Keratinocyte (primary cell): Measurements from ENCODE around the gene OR6C2. TPM values are rescaled to one million over a fixed set of nuclear protein-coding genes. Genes with fewer than 3 reads are reported as not detected.

Experiments used
- DNase-seq: peaks from one replicate; pipeline ENCODE4 v3.0.0-alpha.2; 2011; ENCODE audit warnings: low read depth, missing footprints, low spot score
- FAIRE-seq: peaks from 2 replicates; lab custom pipeline; 2011; peaks lifted over from hg19 to GRCh38; lab: Jason Lieb, UNC
- H2AFZ ChIP-seq: 2 replicates; pipeline ENCODE4 v1.6.0; 2012; ENCODE audit warnings: low read length, control low read depth, inconsistent platforms; ENCODE audit not compliant: control insufficient read depth
- H3K27ac ChIP-seq: 2 replicates; pipeline ENCODE4 v1.5.1; 2011; ENCODE audit warnings: low read length; ENCODE audit not compliant: control insufficient read depth, insufficient read depth
- H3K27me3 ChIP-seq: 3 replicates; pipeline ENCODE4 v1.6.0; 2011; ENCODE audit warnings: low read length; ENCODE audit not compliant: control insufficient read depth, insufficient read depth; ENCODE audit errors: extremely low read depth
- H3K36me3 ChIP-seq, 2 experiments: 2 replicates in 1 of 2; 3 replicates in 1 of 2; pipeline ENCODE4 v1.5.1; 2011; ENCODE audit warnings: low read length in 2 of 2, mild to moderate bottlenecking in 1 of 2; ENCODE audit not compliant: control insufficient read depth in 2 of 2, insufficient read depth in 2 of 2; ENCODE audit errors: extremely low read depth in 1 of 2
- H3K4me1 ChIP-seq: 3 replicates; pipeline ENCODE4 v1.5.1; 2011; ENCODE audit warnings: low read length; ENCODE audit not compliant: control insufficient read depth, insufficient read depth; ENCODE audit errors: extremely low read depth
- H3K4me2 ChIP-seq: 3 replicates; pipeline ENCODE4 v1.6.0; 2011; ENCODE audit warnings: low read depth, low read length; ENCODE audit not compliant: control insufficient read depth, insufficient read depth; ENCODE audit errors: extremely low read depth
- H3K4me3 ChIP-seq, 3 experiments: fragments of 200-600 bp in 1 of 3; sonication (generic) in 1 of 3; 2 replicates in 2 of 3; 3 replicates in 1 of 3; pipeline ENCODE4 v1.5.1; 2011 to 2016; ENCODE audit warnings: low read length in 3 of 3, mild to moderate bottlenecking in 3 of 3, control low read depth in 2 of 3, inconsistent platforms in 1 of 3, low read depth in 1 of 3, mixed read lengths in 1 of 3, mixed run types in 1 of 3, moderate library complexity in 1 of 3; ENCODE audit not compliant: control insufficient read depth in 2 of 3, insufficient read depth in 2 of 3; ENCODE audit errors: extremely low read depth in 1 of 3
- H3K79me2 ChIP-seq: 2 replicates; pipeline ENCODE4 v1.6.0; 2012; ENCODE audit warnings: low read length; ENCODE audit not compliant: control insufficient read depth, insufficient read depth
- H3K9ac ChIP-seq: 3 replicates; pipeline ENCODE4 v1.6.0; 2011; ENCODE audit warnings: low read length; ENCODE audit not compliant: control insufficient read depth, insufficient read depth; ENCODE audit errors: extremely low read depth
- H3K9me1 ChIP-seq: 3 replicates; pipeline ENCODE4 v1.6.0; 2011; ENCODE audit warnings: low read length; ENCODE audit not compliant: control insufficient read depth, insufficient read depth; ENCODE audit errors: extremely low read depth
- H3K9me3 ChIP-seq: 2 replicates; pipeline ENCODE4 v1.5.1; 2012; ENCODE audit warnings: low read depth, low read length; ENCODE audit not compliant: control insufficient read depth
- H4K20me1 ChIP-seq: 3 replicates; pipeline ENCODE4 v1.6.0; 2011; ENCODE audit warnings: low read length; ENCODE audit not compliant: control insufficient read depth, insufficient read depth; ENCODE audit errors: extremely low read depth
- CTCF ChIP-seq, 3 experiments: IDR thresholded peaks in 1 of 3; conservative IDR thresholded peaks in 1 of 3; optimal IDR thresholded peaks in 1 of 3; 2 replicates in 2 of 3; 3 replicates in 1 of 3; pipeline versions ENCODE3 to v1.5.1; 2011; ENCODE audit warnings: low read length in 3 of 3, mild to moderate bottlenecking in 3 of 3, moderate library complexity in 2 of 3, control low read depth in 1 of 3, inconsistent platforms in 1 of 3; ENCODE audit not compliant: insufficient read depth in 2 of 3; ENCODE audit errors: extremely low read depth in 1 of 3
- EZH2 ChIP-seq: IDR thresholded peaks from one replicate; pipeline ENCODE4 v1.6.1; 2012; ENCODE audit warnings: inconsistent platforms, mild to moderate bottlenecking, low read length, moderate library complexity
- dilution Hi-C: fragments of 300-500 bp; cut with MboI; formaldehyde crosslinking; loops from one replicate; pipeline ENCODE4 v1.7.0; 2020; ENCODE audit warnings: low sequenced_read_pairs; ENCODE audit not compliant: extremely low pct_ligation_motif_present
- polyA plus RNA-seq, 5 experiments: library from polyadenylated mRNA; depleted of rRNA in 3 of 5; stranded (reverse) in 3 of 5; stranded (forward) in 1 of 5; unstranded in 1 of 5; fragments of >200 nt; gene quantifications; 1 replicate in 1 of 5; 2 replicates in 3 of 5; 3 replicates in 1 of 5; pipeline versions ENCODE4 v1.2.1 to v1.2.3, GENCODE V29; 2011 to 2012; ENCODE audit warnings: missing spikeins in 2 of 5, low read depth in 1 of 5, low replicate concordance in 1 of 5

The OR6C2 gene
- polyA plus RNA-seq, 1 donor (not counting 4 experiments of a cell fraction or from before 2014, with no cell fraction given), result not detected

- Histone ChIP-seq H2AFZ (no peak within 1 kb of the TSS), H3K4me2 (no peak within 1 kb of the TSS), H3K27me3 (no peaks in the 10 kb centered on the region), H3K9ac (no peak within 1 kb of the TSS), H3K9me1 (no peaks in the 10 kb centered on the region), H3K4me3 (no peak within 1 kb of the TSS), H3K9me3 (no peaks in the 10 kb centered on the region), H3K36me3 (no peaks in the 10 kb centered on the region), H3K4me1 (no peaks in the 10 kb centered on the region), H3K27ac (no peak within 1 kb of the TSS), H4K20me1 (no peaks in the 10 kb centered on the region), H3K79me2 (no peaks in the 10 kb centered on the region)
- no peak for FAIRE-seq
- dilution Hi-C loops, result no loop called here
- TF ChIP-seq EZH2 (no peak), CTCF (optimal IDR thresholded peaks at IDR 0.05 in 1 of 3, IDR thresholded peaks at IDR 0.05 in 1 of 3, conservative IDR thresholded peaks at IDR 0.05 in 1 of 3; ENCODE audit: extremely low read depth in 1 of 3, insufficient read depth in 2 of 3, low read length in 3 of 3) (no peak)
- DNase-seq, result no peak
Measured at GRCh38 chr12:55492078-55492477, 48.2 kb downstream of the OR6C2 start, which contains the start of gene OR6C68. Gene OR6C68, plus strand, starts transcription at chr12:55492378. Its CDS starts 0 bp downstream, at chr12:55492378.

GRCh38 chr12:55495490-55495889 is 51.6 kb downstream of the OR6C2 start:
- FAIRE-seq (no peak), DNase-seq (no peak)
- H3K27ac ChIP-seq, result no peak overlapping the region
- H3K9me1 ChIP-seq, result no peaks in the 10 kb centered on the region
- no peaks in the 10 kb centered on the region for H4K20me1 ChIP-seq
- dilution Hi-C loops, result no loop called here
- H3K9ac ChIP-seq, result no peak overlapping the region
- H2AFZ ChIP-seq, result no peak overlapping the region
- TF ChIP-seq CTCF (optimal IDR thresholded peaks at IDR 0.05 in 1 of 3, IDR thresholded peaks at IDR 0.05 in 1 of 3, conservative IDR thresholded peaks at IDR 0.05 in 1 of 3; ENCODE audit: extremely low read depth in 1 of 3, insufficient read depth in 2 of 3, low read length in 3 of 3) (no peak), EZH2 (no peak)
- no peaks in the 10 kb centered on the region for H3K79me2 ChIP-seq
- H3K4me2 ChIP-seq, result no peak overlapping the region
- no peaks in the 10 kb centered on the region for H3K4me1 ChIP-seq
- H3K9me3 ChIP-seq, result no peaks in the 10 kb centered on the region
- H3K36me3 ChIP-seq, result no peaks in the 10 kb centered on the region
- no peaks in the 10 kb centered on the region for H3K27me3 ChIP-seq
- no peak overlapping the region for H3K4me3 ChIP-seq
